GM18907 (cell line): Measurements from ENCODE around the gene CCNJL.

Experiments
- ATAC-seq: cut with Tn5 transposase; IDR thresholded peaks from one replicate; pipeline ENCODE4 v1.9.1; 2021; ENCODE audit warnings: mild to moderate bottlenecking, moderate library complexity; ENCODE audit not compliant: unreplicated experiment

The CCNJL gene

GRCh38 chr5:160291467-160291866 is 20.9 kb downstream of the CCNJL start:
- ATAC-seq = no peak

- no peak for ATAC-seq
Observed at GRCh38 chr5:160290751-160291150, 21.6 kb downstream of the CCNJL start.

GRCh38 chr5:160289721-160290120 is 22.6 kb downstream of the CCNJL start:
- ATAC-seq = no peak

- ATAC-seq = no peak
Observed at GRCh38 chr5:160289356-160289651, 23.1 kb downstream of the CCNJL start.

- no peak for ATAC-seq
Observed at GRCh38 chr5:160287378-160288051, 24.8 kb downstream of the CCNJL start.

GRCh38 chr5:160286947-160287346 is 25.4 kb downstream of the CCNJL start:
- no peak for ATAC-seq

GRCh38 chr5:160285316-160285715 is 27.0 kb downstream of the CCNJL start:
- no peak for ATAC-seq

GRCh38 chr5:160284291-160284873 is 28.0 kb downstream of the CCNJL start:
- no peak for ATAC-seq

GRCh38 chr5:160281275-160281674 is 31.1 kb downstream of the CCNJL start:
- ATAC-seq = no peak

GRCh38 chr5:160280384-160281095 is 31.8 kb downstream of the CCNJL start:
- no peak for ATAC-seq

GRCh38 chr5:160278343-160278742 is 34.0 kb downstream of the CCNJL start:
- no peak for ATAC-seq

GRCh38 chr5:160274483-160274931 is 37.9 kb downstream of the CCNJL start:
- no peak for ATAC-seq

- ATAC-seq = no peak
Observed at GRCh38 chr5:160272889-160273288, 39.5 kb downstream of the CCNJL start.

GRCh38 chr5:160272264-160272663 is 40.1 kb downstream of the CCNJL start:
- no peak for ATAC-seq

- ATAC-seq = no peak
Observed at GRCh38 chr5:160271836-160272235, 40.5 kb downstream of the CCNJL start.

- peak; percentile 76 for ATAC-seq
Observed at GRCh38 chr5:160271396-160271795, 41.0 kb downstream of the CCNJL start.

GRCh38 chr5:160270704-160271103 is 41.7 kb downstream of the CCNJL start:
- ATAC-seq = no peak

- ATAC-seq = no peak
Observed at GRCh38 chr5:160269017-160269416, 43.3 kb downstream of the CCNJL start.

GRCh38 chr5:160268121-160268520 is 44.2 kb downstream of the CCNJL start:
- no peak for ATAC-seq

- no peak for ATAC-seq
Observed at GRCh38 chr5:160266752-160267345, 45.5 kb downstream of the CCNJL start.

- ATAC-seq = no peak
Observed at GRCh38 chr5:160266044-160266443, 46.3 kb downstream of the CCNJL start.

GRCh38 chr5:160263326-160263855 is 49.0 kb downstream of the CCNJL start:
- no peak for ATAC-seq
